Caco-2 (cell line): ENCODE measurements around the gene RSBN1. TPM values are rescaled to one million over a fixed set of nuclear protein-coding genes. Genes with fewer than 3 reads are reported as not detected.

Experiments used
- Bru-seq: library from RNA; stranded (reverse); fragments of 400-500 nt; gene quantifications from one replicate; lab custom pipeline; 2021; lab: Mats Ljungman, UMichigan
- BruChase-seq, 2 experiments: library from RNA; stranded (reverse); fragments of 400-500 nt; gene quantifications; one replicate each; lab custom pipeline; 2021; lab: Mats Ljungman, UMichigan
- BruUV-seq: library from RNA; stranded (reverse); fragments of 400-500 nt; replicated peaks from 2 replicates; lab custom pipeline; 2021; lab: Mats Ljungman, UMichigan
- CTCF ChIA-PET: fragments of 300-600 bp; sonication (Branson Sonifier 250); formaldehyde crosslinking; loops from one replicate; lab custom pipeline; 2022; ENCODE audit warnings: antibody characterized with exemption; lab: Charles Lee
- POLR2A ChIA-PET: fragments of 300-600 bp; sonication (Branson Sonifier 250); formaldehyde crosslinking; loops from one replicate; lab custom pipeline; 2022; ENCODE audit warnings: antibody characterized with exemption; lab: Charles Lee
- DNase-seq, 2 experiments: peaks; one replicate each; pipeline versions ENCODE4 v3.0.0 to v3.0.0-alpha.2; 2020 to 2022
- H3K27me3 ChIP-seq: replicated peaks from 2 replicates; pipeline ENCODE4 v1.6.0; 2011; ENCODE audit warnings: low read length; ENCODE audit not compliant: control insufficient read depth, insufficient read depth
- H3K36me3 ChIP-seq: 2 replicates; pipeline ENCODE4 v1.5.1; 2011; ENCODE audit warnings: low read length; ENCODE audit not compliant: control insufficient read depth, insufficient read depth
- H3K4me1 ChIP-seq: fragments of 250-450 bp; sonication (Bioruptor Pico); 2 replicates; pipeline ENCODE4 v1.5.1; 2020; ENCODE audit warnings: mild to moderate bottlenecking
- H3K4me3 ChIP-seq: 2 replicates; pipeline ENCODE4 v1.5.1; 2011; ENCODE audit warnings: low read depth, mild to moderate bottlenecking, control low read depth, low read length
- H3K9me3 ChIP-seq: fragments of 250-450 bp; sonication (Bioruptor Pico); 2 replicates; pipeline ENCODE4 v1.5.1; 2020; ENCODE audit warnings: mild to moderate bottlenecking, moderate library complexity
- H3K27ac Mint-ChIP-seq: one replicate; pipeline ENCODE4 v1.8.0; 2022; ENCODE audit warnings: mixed read lengths; ENCODE audit not compliant: unreplicated experiment
- H3K27me3 Mint-ChIP-seq: one replicate; pipeline ENCODE4 v1.8.0; 2022; ENCODE audit warnings: mixed read lengths; ENCODE audit not compliant: insufficient read depth, unreplicated experiment
- H3K36me3 Mint-ChIP-seq: one replicate; pipeline ENCODE4 v1.8.0; 2022; ENCODE audit warnings: mild to moderate bottlenecking, mixed read lengths; ENCODE audit not compliant: insufficient read depth, unreplicated experiment
- H3K4me1 Mint-ChIP-seq: one replicate; pipeline ENCODE4 v1.8.0; 2022; ENCODE audit warnings: low read depth, mixed read lengths; ENCODE audit not compliant: unreplicated experiment
- H3K4me3 Mint-ChIP-seq: one replicate; pipeline ENCODE4 v1.8.0; 2022; ENCODE audit warnings: mild to moderate bottlenecking, moderate library complexity, mixed read lengths; ENCODE audit not compliant: unreplicated experiment
- H3K9me3 Mint-ChIP-seq: one replicate; pipeline ENCODE4 v1.8.0; 2022; ENCODE audit warnings: mixed read lengths; ENCODE audit not compliant: unreplicated experiment
- CTCF ChIP-seq, 2 experiments: fragments of 200-600 bp in 1 of 2; IDR thresholded peaks; 1 replicate in 1 of 2; 2 replicates in 1 of 2; pipeline versions ENCODE4 v1.5.1 to v1.8.0; 2011 to 2022; ENCODE audit warnings: antibody characterized with exemption in 1 of 2, control low read depth in 1 of 2, inconsistent platforms in 1 of 2, low read depth in 1 of 2, low read length in 1 of 2, mild to moderate bottlenecking in 1 of 2, moderate library complexity in 1 of 2; ENCODE audit not compliant: insufficient read depth in 1 of 2, severe bottlenecking in 1 of 2, unreplicated experiment in 1 of 2
- intact Hi-C: fragments of 100-400 bp; cut with micrococcal nuclease; formaldehyde crosslinking; loops from one replicate; pipeline ENCODE4 v1.10.0; 2022; ENCODE audit not compliant: unreplicated experiment
- long read RNA-seq: library from polyadenylated mRNA; stranded (forward); transcript quantifications from one replicate; pipeline ENCODE4 v2.0.0, GENCODE V29; 2022
- total RNA-seq: library from RNA; stranded (reverse); gene quantifications from 2 replicates; pipeline ENCODE4 v1.2.3, GENCODE V29; 2022

Gene RSBN1
- total RNA-seq (7.3 and 11.5 TPM in 2 replicates), Bru-seq, nascent RNA (percentile 72 among the genes with signal in this experiment), BruChase-seq, experiment 1, labeled RNA remaining after a 2-hour chase (percentile 71 among the genes with signal in this experiment), BruChase-seq, experiment 2, labeled RNA remaining after a 6-hour chase (percentile 54 among the genes with signal in this experiment)
- long read RNA-seq, full-length matches to known transcripts: 12 of 22 reads
- long read RNA-seq, partial matches to known transcripts: 0 of 22 reads
- long read RNA-seq, other reads (novel, unspliced or antisense): 10 of 22 reads

- Mint-ChIP-seq H3K4me3 (peak within 1 kb of the TSS; percentile 77), H3K4me1 (no peaks in the 10 kb centered on the region), H3K27ac (peak within 1 kb of the TSS; percentile 70), H3K9me3 (no peaks in the 10 kb centered on the region), H3K36me3 (no peaks in the 10 kb centered on the region), H3K27me3 (no peaks in the 10 kb centered on the region)
- Histone ChIP-seq H3K9me3 (no peaks in the 10 kb centered on the region), H3K36me3 (no peaks in the 10 kb centered on the region), H3K4me3 (peak within 1 kb of the TSS; percentile 82), H3K27me3 (no peaks in the 10 kb centered on the region), H3K4me1 (peaks cover 8% of the 10 kb centered on the region)
- peak; percentile 95 to 98 for DNase-seq
- intact Hi-C loops: loop anchor here (1.0 to 2.0 kb wide), 3 partner anchors 53 to 117 kb away; partner anchors contain the start of genes DCLRE1B, HIPK1 and PHTF1
- POLR2A ChIA-PET: interaction anchor here (0.6 to 1.0 kb wide), 3 partner anchors 92 to 820 kb away, joined by 3 to 5 read pairs (median 4); partner anchors contain the start of genes AP4B1 and HIPK1
- no peak for TF ChIP-seq CTCF (IDR thresholded peaks at IDR 0.05; ENCODE audit: insufficient read depth in 1 of 2, low read depth in 1 of 2, low read length in 1 of 2, severe bottlenecking in 1 of 2, unreplicated experiment in 1 of 2)
- CTCF ChIA-PET: interaction anchor here (0.9 to 1.0 kb wide), 3 partner anchors 18 to 739 kb away, joined by 3 to 4 read pairs (median 3); partner anchors contain the start of gene LRIG2
- TSS peak; percentile 33 for BruUV-seq
These were observed at the start of gene RSBN1 for GRCh38 chr1:113811888-113812660. TSS of gene RSBN1 (minus strand) at chr1:113812476. CDS start at chr1:113812412, 64 bp downstream.

- no peaks in the 10 kb centered on the region for H3K36me3 Mint-ChIP-seq
- Histone ChIP-seq H3K36me3 (no peaks in the 10 kb centered on the region), H3K9me3 (no peaks in the 10 kb centered on the region), H3K27me3 (no peaks in the 10 kb centered on the region), H3K4me3 (no peak overlapping the region), H3K4me1 (no peaks in the 10 kb centered on the region)
- intact Hi-C loops: no loop called here
- no peaks in the 10 kb centered on the region for H3K4me1 Mint-ChIP-seq
- ChIA-PET CTCF (no interaction called here), POLR2A (no interaction called here)
- no peak for TF ChIP-seq CTCF (IDR thresholded peaks at IDR 0.05; ENCODE audit: insufficient read depth in 1 of 2, low read depth in 1 of 2, low read length in 1 of 2, severe bottlenecking in 1 of 2, unreplicated experiment in 1 of 2)
- no peak for DNase-seq
- no peak overlapping the region for H3K27ac Mint-ChIP-seq
- BruUV-seq: no TSS peak
- no peak overlapping the region for H3K4me3 Mint-ChIP-seq
- H3K27me3 Mint-ChIP-seq: no peaks in the 10 kb centered on the region
- no peaks in the 10 kb centered on the region for H3K9me3 Mint-ChIP-seq
These were observed 49.4 kb upstream of the RSBN1 start for GRCh38 chr1:113861641-113862040.

- intact Hi-C loops: no loop called here
- no peak for TF ChIP-seq CTCF (IDR thresholded peaks at IDR 0.05; ENCODE audit: insufficient read depth in 1 of 2, low read depth in 1 of 2, low read length in 1 of 2, severe bottlenecking in 1 of 2, unreplicated experiment in 1 of 2)
- H3K4me1 Mint-ChIP-seq: no peaks in the 10 kb centered on the region
- no peaks in the 10 kb centered on the region for H3K36me3 Mint-ChIP-seq
- POLR2A ChIA-PET: no interaction called here
- Histone ChIP-seq H3K9me3 (no peaks in the 10 kb centered on the region), H3K36me3 (no peaks in the 10 kb centered on the region), H3K27me3 (no peaks in the 10 kb centered on the region), H3K4me1 (no peaks in the 10 kb centered on the region), H3K4me3 (no peak overlapping the region)
- H3K27ac Mint-ChIP-seq: no peak overlapping the region
- no peaks in the 10 kb centered on the region for H3K9me3 Mint-ChIP-seq
- CTCF ChIA-PET: no interaction called here
- no peak for DNase-seq
- no TSS peak for BruUV-seq
- H3K4me3 Mint-ChIP-seq: no peak overlapping the region
- H3K27me3 Mint-ChIP-seq: no peaks in the 10 kb centered on the region
These were observed 48.6 kb upstream of the RSBN1 start for GRCh38 chr1:113860891-113861290.
